ENCODE measurements around the gene TMC2.
"Not testable (repeated sequence)": the region's sequence is repeated elsewhere in the genome, so short reads cannot be mapped to it uniquely, and the experiment has no call there.

The TMC2 gene

DNA sequence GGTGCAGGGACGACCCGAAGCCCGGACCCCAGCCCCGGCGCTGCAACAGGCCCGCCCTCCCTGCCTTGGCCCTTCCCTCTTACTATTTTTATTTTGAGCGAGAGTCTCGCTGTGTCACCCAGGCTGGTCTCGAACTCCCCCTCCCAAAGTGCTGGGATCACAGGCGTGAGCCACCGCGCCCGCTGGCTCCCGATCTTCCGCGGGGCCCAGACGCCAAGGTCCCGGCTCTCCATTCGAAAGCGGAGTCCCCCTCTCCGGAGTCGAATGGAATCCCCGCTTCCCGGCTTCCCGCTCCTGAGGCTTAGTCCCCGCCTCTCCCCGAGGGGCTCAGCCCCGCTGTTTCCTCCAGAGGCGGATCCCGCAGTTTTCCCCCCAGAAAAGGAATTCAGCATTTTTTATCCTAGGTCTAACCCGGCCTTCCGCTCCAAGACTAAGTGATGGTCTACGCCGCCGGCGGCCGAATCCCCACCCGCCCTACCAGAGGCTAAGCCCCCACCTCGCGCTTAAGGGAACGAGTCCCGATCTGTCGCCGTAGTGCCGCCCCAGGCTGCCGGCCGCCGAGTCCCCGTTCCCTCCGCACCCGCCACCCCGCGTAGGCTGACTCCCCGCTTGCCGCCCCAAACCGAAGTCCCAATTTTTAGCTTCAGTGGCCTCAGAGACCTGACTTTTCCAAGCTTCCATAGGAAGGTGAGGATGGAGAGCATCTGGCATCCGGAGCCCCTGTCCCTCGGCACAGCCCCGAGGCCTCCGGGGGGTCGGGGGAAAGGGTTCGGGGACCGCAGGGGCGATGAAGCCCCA is 11.5 kb upstream of the TMC2 start:
- DNase-seq (ENCODE audit: low read depth), result no peak

DNA sequence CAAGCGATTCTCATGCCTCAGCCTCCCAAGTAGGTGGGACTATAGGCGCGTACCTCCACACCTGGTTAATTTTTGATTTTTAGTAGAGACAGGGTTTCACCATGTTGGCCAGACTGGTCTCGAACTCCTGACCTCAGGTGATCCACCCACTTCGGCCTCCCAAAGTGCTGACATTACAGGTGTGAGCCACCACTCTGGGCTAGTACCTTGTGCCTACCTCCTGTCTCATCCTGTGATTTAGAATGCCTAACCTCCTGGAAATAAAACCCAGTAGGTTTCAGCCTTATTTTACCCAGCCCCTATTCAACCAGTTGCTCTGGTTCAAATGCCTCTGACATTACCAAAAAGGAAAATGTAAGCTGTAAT is 10.2 kb upstream of the TMC2 start:
- DNase-seq (ENCODE audit: low read depth), result not testable (repeated sequence)

DNA sequence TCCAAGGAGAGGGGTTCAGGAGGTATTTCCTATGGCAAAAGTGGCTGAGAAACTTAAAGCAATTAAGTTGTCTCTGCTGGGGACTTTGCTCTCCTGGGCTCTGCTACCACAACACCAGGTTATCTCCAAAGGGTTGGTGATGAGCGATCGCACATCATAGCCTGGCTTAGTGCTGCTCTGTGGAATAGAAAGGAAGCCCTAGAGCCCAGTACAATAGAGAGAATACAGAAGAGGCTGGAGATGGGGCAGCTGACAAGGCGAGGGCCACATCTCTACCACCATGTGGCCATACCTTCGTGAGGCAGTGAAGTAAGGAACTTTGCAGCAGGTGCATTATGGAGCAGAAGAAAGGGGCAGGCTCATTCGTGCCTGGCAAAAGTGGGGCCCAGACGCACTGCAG is 8.6 kb upstream of the TMC2 start:
- no peak for DNase-seq (ENCODE audit: low read depth)

DNA sequence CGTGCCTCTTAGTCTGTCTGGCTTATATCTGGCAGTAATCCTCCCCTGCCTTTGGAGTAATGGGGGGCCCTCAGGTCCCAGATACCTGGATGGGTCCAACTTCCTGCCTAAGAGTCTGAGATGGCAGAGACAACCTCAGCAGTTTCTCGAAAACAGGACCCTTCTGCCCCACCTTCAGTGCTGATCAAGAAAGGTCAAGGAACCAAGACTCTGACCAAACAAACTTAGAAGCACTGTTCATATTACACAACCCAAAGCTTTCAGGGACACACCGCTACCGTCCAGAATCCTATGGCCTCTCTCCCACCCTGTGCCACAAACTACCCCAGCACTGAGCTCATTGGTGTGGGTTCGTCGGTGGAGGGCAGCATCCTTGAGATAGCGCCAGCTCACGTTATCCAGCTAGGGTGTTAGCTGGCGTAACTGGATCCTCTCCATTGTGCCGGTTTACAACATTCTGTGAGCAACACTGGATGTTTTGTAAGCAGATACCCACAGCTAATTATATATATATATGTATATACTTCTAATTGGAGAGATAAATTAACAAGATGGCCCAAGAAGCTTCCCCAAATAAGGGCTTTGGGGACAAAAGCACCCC is 7.6 kb upstream of the TMC2 start:
- no peak for DNase-seq (ENCODE audit: low read depth)

DNA sequence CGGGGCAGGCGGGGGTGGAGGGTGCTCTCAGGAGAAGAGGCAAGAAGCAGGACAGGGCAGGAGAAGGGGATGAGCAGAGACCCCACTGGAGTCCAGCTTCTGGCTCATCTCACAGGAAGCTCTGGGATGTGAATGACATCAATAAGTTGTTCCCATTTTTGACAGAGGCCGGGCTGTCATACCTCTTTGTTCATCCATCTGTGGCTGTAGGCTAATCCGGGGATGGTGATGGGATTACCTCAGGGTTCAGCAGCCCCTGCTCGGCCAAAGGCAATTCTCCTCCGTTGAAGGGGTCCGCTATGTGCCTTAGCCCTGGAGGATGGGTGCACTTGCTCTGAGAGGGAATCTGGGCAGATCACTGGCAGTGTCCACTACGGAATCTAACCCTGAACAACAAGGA is 3.3 kb upstream of the TMC2 start:
- no peak for DNase-seq (ENCODE audit: low read depth)

DNA sequence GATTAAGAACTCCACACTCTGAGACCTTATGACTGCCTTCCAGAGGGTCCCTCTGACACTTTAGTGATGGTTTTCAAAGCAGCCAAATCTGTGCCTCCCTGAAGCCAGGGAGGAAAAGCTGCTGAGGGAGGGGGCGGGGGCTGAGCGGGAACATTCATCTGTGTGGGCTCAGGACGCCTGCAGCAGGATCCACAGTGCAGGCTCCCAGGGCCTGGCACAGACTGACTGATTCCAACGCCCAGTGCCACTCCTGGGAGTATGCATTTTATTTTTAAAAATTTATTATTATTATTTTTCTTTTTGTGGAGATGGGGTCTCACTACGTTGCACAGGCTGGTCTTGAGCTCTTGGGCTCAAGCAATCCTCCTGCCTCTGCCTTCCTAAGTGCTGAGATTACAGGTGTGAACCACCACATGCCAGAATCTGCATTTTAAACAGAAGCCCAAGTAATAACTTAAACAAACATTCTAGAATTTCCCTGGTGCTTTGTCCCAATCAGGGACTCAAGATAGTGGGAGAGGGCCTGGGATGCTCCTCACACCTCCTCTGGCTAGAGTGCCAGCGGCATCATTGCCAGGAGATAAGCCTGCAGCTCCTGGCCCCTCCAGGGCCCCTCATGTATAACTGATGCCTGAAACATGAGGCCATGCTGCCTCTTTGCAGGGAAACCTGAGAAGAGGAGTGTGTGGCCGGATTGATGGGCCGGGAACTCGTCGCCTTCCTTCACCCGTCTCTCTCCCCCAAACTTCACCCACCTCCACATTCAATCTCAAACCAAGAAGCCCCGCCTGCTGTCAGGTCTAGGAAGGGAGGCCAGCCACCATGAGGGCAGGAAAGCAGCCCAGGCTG is 438 bp upstream of the TMC2 start:
- no peak for DNase-seq (ENCODE audit: low read depth)

DNA sequence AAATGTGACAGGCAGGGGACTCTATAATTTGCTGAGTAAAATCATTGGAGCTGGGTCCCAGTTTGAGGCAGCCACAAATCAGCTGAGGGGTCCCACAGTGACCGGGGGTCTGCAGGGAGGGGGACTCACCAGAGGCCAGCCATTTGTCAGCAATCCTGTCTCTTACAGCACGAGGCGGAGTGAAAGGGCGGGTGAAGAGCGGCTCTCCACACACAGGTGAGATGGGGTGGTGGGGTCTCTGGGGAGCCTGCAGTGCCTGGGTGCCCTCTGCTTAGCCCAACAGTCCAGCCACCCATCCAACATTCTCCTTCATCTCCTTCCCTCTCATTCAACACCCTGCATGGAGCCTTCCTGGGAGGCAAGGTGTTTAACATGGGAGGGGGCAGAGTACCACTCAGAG is 728 bp downstream of the TMC2 start:
- no peak for DNase-seq (ENCODE audit: low read depth)

DNA sequence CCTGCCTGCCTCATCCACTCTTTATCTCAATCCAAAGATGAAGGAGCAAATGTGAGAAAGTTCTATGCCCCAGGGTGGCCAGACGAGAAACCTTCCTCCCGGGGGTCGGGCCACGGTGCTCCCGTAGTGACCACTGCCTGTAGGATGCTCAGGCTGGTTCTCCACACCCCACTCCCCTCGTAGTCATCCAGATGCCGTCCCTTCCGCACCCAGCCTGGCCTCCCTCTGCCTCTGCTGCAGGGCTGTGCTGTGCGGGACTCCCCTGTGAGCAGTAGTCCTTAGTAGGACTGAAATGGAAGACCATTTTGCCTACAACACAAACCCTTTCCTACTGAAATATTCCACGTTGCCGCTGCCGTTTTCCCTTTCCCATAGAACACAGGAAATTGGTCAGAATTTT is 2.0 kb downstream of the TMC2 start:
- DNase-seq (ENCODE audit: low read depth), result no peak

DNA sequence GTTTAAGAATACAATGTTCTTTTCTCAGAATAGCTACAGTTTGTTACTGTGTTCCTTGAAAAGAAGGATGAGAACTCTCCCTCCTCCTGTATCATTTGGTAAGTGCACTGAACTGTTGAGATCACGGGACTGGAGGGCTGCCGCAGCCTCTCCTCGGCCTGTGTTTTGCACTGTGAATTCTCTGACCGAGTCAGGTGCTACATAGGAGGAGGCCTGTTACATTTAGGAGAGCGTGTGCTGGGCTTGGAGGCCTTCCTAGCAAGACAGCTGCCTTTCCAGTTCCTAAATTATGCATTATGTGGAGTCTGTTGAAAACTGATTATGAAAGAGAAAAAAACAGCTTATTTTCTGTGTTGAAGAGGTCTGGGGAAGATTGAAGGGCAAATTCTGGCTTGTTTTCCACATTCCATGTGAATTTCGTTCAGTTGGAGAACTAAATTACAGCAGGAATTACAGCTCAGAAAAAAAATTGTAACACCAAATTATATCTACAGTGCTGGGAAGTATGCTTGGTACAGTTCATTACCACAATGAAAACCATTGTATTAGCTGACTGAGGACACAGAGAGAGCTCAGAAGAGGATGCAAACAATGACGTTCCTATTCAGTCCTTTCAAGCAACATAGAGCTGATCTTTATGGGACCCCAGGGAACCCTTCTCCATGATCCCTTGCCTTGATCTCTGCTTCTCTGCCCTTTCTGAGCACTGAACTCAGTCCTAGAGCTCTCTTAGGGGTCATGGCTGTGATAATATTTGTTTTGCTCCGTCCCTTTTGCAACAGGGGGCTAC is 2.8 kb downstream of the TMC2 start:
- no peak for DNase-seq (ENCODE audit: low read depth)

DNA sequence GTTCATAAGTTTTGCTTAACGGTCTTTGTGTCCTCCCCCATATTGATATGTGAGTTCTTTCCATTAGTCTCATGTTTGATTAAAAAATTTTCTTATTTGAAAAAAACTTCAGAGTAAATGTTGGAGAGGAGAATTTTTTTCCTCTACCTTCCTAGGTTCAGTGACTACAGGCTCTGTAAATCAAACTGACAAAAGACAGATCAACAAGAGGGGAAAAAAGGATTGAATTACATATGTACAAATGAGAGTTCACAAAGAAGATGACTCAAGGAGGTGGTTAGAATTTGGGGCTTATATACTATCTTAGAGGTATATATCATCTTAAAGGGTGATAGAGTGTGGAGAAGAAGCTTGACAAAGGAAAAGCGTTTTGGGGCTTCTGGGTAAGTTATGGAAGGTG is 5.6 kb downstream of the TMC2 start:
- DNase-seq (ENCODE audit: low read depth), result no peak

DNA sequence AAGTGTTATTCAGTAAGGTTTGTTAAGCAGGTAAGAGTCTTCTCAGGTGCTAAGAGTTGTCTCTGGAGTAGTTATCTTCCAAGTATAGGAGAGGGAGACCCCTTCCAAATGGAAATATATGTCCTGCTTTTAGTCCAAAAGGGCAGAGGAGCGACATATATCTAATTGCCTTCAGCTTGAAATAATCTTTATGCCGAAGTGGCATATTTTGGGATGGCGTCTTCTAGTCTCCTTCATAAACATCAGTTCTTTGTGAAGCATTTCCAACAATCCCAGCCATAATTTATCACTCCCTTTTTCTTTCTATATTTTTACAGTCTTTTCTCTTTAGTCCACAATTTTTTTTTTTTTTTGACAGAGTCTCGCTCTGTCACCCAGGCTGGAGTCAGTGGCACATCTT is 6.0 kb downstream of the TMC2 start:
- DNase-seq (ENCODE audit: low read depth), result no peak

DNA sequence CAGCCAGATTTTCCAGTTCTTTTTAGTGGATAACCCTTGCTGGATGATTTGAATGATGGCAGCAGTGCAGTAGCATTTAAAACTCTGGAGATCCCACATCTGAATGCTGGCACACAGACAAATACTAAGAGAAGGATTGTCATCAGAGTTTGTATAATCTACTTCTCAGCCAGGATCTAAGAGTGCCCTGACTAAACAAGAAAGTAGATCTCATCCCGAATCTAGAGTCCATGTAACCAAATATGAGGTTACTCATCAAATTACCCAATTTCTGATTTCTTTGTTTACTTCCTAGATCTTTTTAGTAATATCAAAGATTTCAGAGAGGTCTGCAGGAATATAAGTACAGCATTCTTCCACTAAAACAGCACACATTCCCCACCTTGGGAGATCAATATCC is 7.8 kb downstream of the TMC2 start:
- no peak for DNase-seq (ENCODE audit: low read depth)

DNA sequence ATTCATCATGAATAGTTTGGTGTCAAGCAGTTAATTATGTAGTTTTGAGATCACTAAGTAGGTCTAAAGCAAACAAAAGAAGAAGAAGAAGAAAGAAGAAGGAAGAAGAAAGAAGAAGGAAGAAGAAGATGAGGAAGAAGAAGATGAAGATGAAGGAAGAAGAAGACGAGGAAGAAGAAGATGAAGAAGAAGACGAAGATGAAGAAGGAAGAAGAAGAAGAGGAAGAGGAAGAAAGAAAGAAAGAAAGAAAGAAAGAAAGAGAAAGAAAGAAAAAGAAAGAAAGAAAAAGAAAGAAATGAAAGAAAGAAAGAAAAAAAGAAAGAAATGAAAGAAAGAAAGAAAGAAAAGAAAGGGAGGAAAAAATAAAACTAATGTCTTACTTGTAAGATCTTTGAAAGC is 9.2 kb downstream of the TMC2 start:
- no peak for DNase-seq (ENCODE audit: low read depth)

DNA sequence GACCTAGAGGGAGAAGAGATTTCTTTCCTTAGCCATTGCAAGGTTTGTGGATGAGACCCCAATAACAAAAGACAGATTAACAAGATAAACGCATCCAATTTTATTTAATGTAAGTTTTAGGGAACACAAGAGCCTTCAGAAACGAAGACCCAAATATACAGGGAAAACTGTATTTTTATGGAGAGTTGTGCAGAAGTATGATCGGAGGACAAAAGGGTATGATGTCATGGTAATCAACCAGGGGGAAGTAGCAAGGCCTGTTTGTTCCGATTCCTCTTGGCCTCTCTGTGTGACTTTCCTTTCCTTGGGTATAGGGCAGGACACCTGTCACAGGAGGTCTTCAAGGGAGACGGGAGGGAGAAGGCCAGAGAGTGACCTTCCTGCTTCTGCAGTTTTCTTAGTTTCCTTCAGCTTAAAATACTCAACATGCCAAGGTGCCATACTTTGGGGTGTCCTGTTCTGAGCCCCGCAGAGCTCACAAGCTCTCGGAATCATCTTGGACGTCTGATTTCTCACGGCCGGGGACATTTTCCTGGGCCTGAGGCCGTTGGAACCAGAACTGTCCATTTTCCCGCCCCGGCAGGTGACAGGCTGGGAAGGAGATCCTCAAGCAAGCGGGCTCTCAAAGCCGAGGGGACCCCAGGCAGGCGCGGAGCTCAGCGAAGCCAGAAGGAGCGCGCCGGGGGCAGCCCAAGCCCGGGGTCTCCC is 21.7 kb downstream of the TMC2 start:
- DNase-seq (ENCODE audit: low read depth), result no peak

DNA sequence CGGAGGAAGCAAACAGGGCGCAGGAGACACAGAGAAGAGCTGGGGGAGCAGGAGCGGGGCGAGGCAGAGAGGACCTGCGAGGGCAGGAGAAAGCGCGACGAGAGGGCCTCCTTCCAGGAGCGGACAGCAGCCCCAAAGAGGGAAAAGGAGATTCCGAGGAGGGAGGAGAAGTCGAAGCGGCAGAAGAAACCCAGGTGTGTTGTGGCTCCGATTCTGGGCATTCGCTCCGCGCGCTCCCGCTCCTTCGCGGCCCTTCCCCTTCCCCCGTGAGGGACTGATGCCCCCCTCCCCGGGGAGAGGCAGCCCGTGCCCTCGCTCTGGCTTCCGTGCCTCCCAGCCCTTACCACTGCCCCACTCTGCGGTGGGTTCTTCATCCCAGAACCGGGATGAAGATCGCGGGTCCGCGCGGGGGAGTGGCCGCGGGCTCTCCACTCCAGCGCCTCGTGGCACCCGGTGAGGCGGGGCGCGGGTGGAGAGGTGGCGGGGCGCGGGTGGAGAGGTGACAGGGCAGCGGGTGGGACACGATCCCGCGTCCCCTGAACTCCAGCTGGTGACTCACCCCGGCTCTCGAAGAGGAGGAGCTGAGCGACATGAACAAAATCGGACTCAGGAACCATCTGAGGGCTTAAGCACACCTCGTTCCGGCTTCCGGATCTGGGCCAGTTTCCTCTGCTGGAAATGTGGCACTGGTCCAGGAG is 22.4 kb downstream of the TMC2 start:
- no peak for DNase-seq (ENCODE audit: low read depth)

DNA sequence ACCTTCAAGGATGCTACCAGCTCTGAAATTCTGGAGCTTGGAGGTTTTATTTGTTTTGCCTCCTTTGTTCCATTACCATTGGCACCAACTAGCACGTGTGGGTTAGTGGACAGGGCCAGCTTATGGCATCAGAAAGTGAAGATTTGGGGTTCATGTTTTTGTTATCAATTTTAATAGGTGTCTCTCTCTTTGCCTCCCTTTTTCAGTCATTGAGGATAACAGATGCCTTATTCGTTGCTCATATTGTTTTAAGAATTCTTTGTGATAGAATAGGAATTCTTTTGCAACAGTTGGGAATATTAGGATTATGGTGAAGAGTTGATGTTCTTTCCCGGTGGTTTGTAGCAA is 22.9 kb downstream of the TMC2 start:
- no peak for DNase-seq (ENCODE audit: low read depth)

DNA sequence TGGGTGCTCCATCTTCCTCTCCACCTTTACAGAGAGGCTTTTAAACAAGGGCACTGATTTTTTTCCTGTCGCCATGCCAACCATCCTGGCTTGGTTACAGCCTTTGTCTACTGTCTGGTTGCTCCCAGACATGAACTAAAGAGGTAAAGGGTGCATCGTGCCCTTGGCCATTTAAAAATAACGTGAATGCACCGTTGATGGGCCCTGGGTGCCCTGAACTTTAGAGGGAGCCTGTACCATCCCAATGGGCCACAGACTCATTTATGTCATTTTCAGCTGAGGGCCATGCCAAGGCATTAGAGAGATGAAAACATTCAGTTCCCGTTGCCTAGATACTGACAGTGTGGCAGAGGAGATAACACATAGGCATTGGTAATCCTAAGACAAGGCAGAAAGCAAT is 23.3 kb downstream of the TMC2 start:
- DNase-seq (ENCODE audit: low read depth), result no peak

DNA sequence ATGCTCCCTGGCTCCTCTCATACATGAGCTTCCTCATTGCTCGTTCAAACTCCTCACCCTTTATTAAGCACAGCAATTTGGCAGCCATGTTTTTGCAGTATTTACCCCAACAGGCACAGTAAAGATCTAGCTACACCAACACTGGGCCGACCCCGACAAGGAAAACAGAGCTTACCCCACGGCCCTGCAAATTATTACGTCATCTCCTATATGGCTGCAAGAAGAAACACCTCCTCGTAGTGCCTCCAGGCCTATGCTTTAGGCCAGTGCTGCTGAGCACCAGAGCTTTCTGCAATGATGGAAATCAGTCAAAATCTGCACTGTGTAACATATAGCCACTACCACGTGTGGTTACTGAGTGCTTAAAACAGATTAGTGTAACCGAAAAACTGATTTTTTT is 26.7 kb downstream of the TMC2 start:
- no peak for DNase-seq (ENCODE audit: low read depth)

DNA sequence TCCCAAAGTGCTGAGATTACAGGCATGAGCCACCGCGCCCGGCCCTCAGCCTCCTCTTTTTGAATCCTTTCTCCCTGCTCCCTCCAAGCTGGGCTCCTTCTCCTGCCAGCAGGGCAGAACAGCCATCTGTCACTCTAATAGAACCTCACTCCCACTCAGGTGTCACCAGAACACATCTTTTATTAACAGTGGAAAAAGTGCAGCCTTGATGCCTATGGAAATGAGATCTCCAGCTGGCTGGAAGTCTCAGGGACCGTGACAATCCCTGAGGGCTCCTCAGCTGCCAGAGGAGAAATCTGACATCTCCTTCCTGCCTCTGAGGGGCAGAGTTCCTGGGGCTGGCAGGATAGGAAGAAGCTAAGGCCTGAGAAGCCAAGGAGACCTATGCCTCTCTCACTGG is 28.0 kb downstream of the TMC2 start:
- DNase-seq (ENCODE audit: low read depth), result no peak

DNA sequence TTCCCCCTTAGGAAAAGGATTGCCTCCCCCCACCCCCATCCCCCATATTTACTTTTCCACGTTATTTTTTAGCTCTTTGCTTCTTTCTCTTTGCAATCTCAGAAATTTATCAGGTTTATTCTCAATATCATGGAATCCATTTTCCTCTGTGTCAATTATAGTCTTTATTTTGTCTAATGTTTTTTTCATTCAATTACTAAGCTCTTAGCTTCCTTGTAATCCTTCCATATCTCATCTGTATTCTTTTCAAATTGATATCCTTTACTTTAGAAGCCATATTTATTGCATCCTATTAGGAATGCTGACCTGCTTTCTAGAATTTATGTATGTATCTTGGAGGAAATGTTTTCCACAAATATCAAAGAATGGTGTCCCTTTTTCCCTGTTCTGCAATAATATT is 39.3 kb downstream of the TMC2 start:
- DNase-seq (ENCODE audit: low read depth), result no peak

DNA sequence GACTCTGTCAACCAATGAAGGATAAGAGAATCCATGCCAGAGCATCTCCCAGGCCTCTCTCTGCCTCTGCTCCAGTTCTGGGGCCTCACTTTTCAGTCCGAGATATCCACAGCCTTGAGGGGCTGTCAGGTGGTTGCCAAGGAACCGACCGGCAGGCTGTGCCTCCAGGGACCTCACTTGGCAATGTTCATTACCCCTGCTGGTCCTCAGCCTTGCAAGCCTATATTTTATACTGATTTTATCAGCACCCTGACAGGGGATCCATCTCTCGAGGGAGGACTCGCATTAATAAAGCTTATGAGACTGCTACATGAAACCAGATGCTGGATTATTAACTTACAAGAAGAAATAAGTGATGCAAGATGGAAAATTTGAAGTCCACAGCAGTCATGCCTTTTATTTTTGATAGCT is 39.9 kb downstream of the TMC2 start:
- no peak for DNase-seq (ENCODE audit: low read depth)

Data from GM04503 (cell line).